GM19372 (cell line): Measurements from ENCODE around the gene SPIRE1.
"Not testable (repeated sequence)": the region's sequence is repeated elsewhere in the genome, so short reads cannot be mapped to it uniquely, and the experiment has no call there.

Source experiments
- ATAC-seq: cut with Tn5 transposase; IDR thresholded peaks from one replicate; pipeline ENCODE4 v1.9.1; 2021; ENCODE audit warnings: mild to moderate bottlenecking, low read depth, moderate library complexity; ENCODE audit not compliant: unreplicated experiment

Gene SPIRE1

DNA sequence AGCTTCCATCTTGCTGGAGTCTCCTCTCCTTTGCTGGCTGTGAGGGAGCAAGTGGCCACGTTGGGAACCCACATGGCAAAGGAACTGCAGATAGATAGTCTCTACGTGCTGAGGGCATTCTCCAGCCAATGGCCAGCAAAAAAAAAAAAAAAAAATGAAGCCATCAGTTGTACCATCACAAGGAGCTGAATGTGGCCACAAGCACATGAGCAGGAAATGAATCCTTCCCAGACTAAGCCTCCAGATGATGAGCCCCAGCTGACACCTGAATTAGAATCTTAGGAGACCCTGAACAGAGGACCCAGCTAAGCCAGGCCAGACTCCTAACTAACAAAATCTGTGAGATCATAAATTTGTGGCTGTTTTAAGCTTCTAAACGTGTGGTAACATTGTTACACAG is 57.9 kb downstream of the SPIRE1 start:
- ATAC-seq: no peak

DNA sequence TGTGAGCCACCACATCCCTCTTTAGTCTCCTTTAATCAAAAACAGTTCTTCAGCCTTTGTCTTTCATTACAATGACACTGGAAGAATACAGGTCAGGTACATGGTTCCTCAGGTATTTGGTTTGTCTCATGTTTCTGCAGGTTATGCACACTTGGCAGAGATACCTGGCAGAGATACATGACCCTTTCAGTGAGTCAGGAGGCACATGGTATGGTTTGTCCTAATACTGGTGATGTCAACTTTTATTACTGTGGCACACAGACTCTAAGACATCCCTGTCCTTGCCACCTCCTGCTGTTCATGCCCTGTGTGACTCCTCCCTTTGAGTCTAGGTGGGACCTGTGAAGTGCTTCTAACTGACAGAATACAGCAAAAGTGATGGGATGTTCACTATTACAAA is 58.4 kb downstream of the SPIRE1 start:
- ATAC-seq: no peak

DNA sequence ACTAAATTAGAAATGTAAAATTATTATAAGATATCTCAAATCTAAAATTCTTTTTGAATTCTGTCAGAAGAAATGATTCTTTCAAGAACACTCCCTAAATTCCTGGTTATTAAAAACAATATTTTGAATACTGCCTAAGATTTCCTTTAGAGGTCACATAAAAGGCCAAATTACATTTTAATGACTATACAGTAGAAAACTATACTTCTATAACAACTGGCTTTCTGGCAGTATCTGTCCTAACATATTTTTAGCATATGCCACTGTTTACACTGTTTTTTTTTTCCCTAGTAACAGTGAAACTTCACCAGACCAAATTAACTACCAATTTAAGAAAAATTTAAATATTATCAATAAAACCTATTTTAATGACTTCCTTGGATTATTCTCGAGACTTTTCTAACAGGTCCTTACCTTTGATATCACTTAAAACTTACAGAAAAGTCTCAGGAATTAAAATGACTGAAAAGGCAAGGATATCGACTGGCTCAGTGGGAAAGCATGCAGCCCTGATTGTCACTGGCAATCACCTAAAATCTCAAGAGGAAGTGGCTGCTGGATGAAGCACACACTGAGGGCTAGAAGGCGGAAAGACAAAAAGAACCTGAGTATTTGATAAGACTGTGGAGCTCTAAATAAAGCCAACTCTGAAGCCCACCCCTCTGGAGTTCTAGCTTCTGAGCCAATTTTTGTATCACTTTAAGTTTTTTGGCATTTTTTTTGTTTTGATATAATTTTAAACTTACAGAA is 59.6 kb downstream of the SPIRE1 start:
- ATAC-seq: no peak

DNA sequence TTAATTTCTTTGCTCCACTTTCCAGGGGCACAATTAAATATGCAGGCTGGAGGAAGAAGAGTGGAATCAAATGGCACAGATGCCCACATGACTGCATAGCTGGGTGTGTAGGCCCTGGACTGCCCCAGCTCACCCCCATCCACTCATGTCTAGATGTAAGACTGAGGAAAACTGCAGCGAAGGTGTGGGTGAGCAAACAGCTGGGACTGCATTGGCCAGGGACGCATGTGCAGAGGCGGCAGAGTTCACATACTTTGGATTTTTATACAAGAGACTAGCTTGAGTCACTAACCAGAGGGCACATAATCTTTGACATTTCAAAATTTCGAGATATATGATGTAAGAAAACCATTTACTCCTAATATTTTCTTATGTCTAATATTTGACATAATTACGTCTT is 60.1 kb downstream of the SPIRE1 start:
- no peak for ATAC-seq

DNA sequence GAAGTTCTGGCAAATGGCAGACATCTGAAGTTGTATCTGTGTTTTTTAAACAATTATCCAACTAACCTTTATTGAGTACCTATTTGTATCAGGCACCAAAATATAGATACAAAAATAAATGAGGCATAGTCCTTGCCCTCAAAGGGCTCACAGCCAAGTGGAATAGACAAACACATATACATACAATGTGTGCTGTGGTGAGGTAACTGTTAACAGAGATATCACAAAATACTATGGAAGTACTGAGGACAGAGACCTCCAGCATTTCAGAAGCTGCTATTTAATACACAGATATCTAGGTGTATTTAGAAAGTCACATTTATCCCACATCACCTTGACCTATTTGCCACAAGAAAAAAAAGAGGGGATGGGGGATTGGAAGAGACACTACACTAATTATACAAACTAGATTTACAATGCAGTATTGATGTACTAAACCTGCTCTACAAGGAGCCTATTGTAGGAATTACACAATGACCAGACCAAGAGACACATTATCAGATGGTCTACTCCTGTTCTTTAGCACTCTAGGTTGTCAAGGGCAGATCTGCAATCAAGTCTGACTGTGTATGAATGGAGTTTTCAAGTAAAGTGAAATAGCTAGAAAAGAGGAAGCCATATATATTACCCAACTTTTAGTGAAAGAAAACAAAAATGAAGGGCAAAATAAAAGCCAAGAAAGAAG is 62.2 kb downstream of the SPIRE1 start:
- ATAC-seq: no peak

DNA sequence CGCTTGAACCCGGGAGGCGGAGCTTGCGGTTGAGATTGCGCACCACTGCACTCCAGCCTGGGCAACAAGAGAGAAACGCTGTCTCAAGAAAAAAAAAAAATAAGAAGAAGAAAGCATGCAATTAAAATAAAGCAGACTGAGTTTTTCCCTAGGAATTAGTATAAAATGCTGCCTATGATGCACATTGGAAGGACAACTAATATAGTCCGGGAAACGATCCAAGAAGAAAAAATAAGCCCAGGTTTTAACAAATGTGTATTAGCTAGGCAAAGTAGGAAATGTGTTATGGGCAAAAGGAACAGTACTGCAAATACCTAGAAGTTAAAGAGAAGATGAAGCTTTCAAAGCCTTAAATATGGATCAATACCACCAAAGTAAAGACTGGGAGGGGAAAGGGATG is 64.0 kb downstream of the SPIRE1 start:
- no peak for ATAC-seq

DNA sequence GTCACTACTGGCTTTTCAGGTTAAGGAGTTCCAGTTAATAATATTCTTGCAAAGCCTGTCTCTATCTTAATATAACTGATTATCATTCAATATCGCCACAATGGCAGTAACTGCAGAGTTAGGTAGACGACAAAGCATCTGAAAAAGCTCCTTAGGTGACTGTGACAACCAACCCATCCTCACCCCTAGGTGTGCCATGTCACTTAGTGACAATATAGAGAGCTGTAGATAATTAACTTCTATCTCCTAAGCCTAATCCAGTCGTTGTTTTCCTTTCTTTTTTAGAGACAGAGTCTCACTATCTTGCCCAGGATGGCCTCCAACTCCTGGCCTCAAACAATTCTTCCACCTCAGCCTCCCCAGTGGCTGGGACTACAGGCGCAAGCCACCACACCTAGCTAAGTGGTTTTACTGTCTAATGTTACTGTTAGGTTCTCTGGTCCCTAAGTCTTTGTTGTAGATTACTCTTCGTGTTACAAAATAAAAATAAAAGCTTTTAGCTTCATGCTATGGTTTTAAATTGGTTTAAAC is 65.2 kb downstream of the SPIRE1 start:
- no peak for ATAC-seq

DNA sequence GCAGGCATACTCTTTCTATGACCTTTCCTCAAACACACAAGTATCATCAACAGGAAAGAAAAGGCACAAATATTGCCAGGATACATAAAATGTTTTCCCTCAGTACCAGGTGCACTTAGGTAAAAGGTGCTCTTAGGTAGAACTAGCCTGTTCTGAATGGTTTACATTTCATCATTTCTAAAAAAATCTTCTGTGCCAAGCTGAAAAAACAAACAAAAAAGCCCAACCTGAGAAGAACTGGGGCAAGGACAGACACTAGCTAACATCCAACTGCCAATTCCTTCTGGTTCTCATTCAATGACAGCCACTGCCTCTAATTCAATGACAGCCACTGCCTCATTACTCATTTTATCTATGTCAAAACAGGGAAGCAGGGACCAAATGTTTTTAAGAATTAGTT is 68.5 kb downstream of the SPIRE1 start:
- ATAC-seq: no peak

DNA sequence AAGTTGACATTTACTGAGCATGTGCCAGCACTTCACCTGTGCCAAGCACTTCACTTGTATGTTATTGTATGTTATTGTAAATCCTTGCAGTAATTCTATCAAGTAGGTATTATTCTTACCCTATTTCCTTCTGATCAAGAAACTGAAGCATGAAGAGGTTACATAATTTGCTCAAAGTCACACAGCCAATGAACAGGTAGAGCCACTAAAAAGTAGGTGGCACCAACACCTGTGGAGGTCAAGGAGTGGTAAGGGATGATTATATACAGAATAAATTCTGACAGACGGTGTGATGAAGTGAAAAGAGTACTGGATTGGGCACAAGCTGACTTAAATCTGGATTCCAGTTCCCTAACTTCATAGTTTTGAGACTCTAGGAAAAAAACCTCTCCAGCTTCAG is 71.0 kb downstream of the SPIRE1 start:
- ATAC-seq: no peak

DNA sequence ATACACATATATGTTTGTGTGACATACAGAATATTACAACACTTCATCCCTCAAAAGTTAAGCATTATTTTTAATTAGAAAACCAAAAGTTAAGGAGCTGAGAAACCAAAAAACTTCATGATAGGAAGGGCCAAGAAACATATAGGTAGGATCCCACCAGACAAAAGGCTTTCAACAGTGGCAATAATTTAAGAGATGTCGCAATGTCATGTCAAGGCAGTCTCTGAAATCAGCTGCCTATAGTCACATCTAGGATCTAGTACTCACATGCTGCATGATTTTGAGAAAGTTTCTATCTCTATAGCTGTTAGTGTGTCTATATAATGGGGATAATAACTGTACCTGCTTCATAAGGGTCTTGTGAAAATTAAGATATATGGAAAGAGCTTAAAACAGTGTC is 72.7 kb downstream of the SPIRE1 start:
- ATAC-seq: no peak

DNA sequence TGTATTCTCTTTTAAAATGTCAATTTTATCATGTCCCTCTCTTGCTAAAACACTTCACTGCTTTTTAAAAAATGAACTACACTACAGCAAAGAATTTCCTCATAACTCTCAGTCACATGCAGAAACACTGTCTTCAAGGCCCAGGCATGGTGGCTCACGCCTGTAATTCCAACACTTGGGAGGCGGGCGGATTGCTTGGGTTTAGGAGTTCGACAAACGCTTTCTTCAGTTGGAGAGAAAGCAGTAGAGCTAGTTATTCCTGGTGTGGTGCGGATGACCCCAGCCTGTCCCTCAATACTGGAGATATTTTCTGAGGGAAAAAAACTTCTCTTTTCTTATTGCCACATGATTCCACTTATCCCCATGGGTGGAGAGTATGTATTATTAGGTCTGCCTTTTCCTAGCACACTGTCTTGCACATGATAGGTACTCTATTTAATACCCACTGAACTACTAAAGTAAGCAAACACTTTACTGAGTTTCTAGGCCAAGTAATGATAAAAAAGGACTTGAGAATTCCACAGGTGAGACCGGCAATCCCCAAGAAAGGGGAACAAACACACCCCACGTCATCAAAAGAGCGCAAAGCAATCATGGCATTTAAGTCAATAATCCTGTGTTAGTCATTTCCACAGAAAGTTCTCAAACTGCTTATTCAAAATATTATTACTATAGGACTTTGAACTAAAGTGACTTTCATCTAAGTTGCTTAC is 77.1 kb downstream of the SPIRE1 start:
- ATAC-seq: no peak

DNA sequence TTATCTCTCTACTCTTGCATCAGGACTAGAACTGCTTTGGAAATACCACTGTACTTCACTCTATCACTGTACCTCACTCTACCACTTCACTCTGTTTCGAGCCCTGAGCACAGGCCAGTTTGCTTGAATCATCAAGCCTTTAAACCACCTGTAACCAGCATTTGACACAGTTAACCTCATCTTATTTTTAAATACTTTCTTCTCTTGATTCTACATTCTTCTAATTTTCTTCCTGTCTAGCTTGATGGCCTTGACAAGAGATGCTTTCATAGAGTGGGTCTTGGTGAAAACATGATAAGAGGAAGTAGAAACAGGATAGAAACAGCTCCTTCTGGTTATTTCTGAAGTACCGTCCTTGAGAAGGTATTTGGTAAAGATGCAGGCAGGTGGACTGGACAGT is 78.1 kb downstream of the SPIRE1 start:
- peak; percentile 68 for ATAC-seq

DNA sequence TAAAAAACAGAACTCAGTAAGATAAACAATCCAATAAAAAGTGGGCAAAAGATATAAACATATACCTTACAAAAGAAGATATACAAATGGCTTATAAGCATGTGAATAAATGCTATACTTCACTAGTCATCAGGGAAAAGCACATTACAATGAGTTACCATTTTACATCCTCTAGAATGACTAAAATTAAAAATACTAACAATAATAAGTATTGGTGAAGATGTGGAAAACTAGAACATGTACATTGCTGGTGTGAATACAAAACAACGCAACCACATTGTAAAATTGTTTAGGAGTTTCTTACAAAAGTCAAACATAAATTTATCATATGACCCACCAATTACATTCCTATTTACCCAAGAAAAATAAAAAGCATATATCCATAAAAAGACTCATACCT is 80.1 kb downstream of the SPIRE1 start:
- no peak for ATAC-seq

DNA sequence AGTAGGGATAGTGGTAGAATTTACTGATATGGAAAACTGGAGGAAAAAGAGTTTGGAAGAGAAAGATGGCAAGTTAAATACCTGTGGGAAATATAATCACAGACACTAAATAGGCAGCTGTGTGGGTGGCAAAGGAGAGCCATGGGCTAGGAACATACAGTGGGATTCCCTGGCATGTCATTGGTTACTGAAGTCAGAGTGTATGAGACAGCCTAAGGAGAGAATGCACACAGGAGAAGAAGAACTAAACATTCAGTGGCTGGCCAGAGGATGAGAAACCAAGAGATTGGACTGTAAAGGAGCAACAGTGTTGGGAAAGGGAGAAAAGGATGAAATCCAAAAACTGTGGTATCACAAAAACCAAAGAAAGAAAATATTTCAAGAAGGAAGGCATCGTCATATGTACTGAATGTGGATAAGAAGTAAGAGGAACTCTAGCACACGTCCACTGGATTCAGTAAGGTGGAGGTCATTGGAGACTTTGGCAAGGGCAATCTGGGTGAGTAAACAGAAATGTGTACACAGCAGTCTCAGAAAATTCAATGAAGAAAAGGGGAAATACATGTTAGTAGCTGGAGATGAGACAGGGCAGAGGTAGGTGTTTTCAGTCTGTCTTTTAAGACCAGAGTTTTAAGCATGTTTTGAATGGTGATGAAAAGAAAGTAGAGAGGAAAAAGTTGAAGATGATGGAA is 83.3 kb downstream of the SPIRE1 start:
- no peak for ATAC-seq

DNA sequence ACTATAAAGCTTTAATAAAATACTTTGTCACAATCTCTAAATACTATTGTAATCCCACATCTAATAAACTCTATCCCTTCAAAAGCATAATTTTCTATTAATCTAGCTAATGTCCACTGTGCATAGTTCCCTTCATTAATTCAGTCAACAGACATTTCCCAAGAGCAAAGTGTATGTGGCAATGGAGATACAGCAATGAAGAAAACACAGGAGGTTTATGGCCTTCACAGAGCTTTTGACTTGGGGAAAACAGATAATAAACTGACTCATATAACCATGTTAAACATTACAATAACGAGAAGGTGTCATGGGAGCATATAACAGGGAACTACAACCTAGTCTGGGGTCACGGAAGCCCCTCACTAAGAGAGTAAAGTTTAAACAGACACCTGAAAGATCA is 86.3 kb downstream of the SPIRE1 start:
- ATAC-seq: no peak

DNA sequence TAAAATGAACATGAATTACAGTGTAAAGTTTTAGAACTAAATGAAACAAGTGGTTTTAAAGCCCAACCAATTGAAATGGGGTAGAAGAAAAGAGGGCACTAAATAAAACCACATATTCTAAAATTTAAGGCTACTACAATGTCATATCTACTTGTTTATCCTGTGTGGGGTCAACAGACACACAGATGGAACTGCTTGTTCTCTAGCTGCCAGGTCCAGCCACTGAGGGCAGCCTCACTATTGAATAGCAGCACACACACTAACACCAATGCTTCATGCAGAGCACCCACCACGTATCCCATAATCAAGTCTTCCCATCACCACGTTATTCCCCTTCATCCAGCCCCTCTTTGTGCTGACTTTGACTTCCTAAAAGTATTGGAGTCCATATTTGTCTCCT is 88.1 kb downstream of the SPIRE1 start:
- no peak for ATAC-seq

DNA sequence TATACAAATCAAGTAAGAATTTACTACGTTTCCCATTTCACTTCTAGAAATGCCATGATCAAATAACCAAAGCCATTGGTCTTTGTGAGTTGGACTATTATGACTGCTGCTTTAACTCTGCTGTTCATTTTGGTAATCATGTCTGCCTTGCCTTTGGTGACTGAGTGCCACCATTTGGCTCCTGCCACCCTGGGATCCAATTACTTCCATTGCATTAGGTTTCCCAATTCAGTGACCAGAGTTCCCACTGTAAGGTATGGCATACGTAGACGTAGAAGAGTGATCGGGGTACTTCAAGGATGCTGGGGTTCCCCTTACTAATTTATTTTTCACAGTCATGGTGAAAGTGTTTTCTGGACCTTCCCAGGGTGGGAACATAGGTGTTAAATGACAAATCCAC is 90.1 kb downstream of the SPIRE1 start:
- no peak for ATAC-seq

DNA sequence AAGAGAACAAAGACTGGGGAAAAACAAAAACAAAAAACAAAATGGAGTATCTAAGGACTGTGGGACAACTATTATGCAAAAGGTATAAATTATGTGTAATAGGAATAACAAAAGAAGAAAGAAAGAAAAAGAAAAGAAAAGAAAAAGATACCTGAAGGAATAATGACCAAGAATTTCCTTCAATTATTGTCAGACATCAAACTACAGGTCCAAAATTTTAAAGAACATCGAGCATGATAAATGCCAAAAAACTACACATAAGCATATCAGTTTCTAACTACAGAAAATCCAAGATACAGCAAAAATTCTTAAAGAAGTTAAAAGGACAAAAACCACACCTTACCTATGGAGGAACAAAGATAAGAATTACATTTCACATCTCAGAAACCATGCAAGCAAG is 93.0 kb downstream of the SPIRE1 start:
- no peak for ATAC-seq

DNA sequence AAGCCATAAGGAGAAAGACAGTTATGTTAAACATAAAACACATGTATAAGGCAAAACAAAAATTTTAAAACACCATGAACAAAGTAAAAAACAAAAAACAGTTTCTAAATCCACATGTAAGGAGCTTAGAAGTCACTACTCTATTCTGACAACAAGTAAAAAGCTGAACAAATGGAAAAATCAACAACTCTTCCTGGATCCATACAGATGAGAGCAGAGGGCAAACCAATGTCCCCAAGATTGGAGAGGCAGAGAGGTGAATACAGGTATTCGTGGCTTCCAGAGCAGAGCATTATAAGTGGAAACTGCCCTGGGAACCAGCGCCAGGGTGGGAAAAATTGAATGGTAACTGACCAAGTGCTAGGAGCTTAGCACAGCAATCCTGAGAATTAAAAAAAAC is 93.5 kb downstream of the SPIRE1 start:
- ATAC-seq: no peak

DNA sequence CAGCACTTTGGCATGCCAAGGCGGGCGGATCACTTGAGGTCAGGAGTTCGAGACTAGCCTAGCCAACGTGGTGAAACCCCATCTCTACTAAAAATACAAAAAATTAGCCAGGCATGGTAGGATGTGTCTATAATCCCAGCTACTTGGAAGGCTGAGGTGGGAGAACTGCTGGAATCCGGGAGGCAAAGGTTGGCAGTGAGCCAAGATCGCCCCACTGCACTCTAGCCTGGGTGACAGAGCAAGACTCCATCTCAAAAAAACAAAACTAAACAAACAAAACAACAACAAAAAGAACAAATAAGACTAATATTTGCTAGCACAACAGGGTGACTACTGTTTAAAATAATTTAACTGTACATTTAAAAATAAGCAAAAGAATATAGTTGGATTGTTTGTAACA is 97.3 kb downstream of the SPIRE1 start:
- ATAC-seq: not testable (repeated sequence)

DNA sequence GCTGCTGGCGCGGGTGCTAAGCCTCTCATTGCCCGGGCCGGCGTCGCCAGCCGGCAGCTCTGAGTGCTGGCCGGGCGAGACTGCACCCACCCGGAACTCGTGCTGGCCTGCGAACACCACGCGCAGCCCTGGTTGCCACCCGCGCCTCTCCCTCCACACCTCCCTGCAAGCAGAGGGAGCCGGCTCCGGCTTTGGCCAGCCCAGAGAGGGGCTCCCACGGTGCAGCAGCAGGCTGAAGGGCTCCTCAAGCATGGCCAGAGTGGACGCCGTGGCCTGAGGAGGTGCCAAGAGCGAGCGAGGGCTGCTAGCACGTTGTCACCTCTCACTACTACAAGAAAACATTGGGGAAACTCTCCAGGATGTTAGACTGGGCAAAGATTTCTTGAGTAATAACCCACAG is 98.6 kb downstream of the SPIRE1 start:
- no peak for ATAC-seq
